ENCODE data around the gene CCDC88C.
A peak's percentile ranks its signal among the peaks of the same experiment; 100 is the strongest.

CCDC88C gene

GRCh38 chr14:91233936-91234790 lies 183.5 kb downstream of the CCDC88C start:
- no peak for DNase-seq (ENCODE audit: low read depth)
- H3K4me3 ChIP-seq (ENCODE audit: low read depth, low read length): no peak overlapping the region
- in situ Hi-C loops (cut with HindIII; ENCODE audit: low sequenced_read_pairs): no loop called here
- TF ChIP-seq CTCF (IDR thresholded peaks at IDR 0.05; ENCODE audit: low read depth, low read length, missing control alignments): no peak

GRCh38 chr14:91232603-91233002 lies 185.0 kb downstream of the CCDC88C start:
- no peak for DNase-seq (ENCODE audit: low read depth)
- no peak overlapping the region for H3K4me3 ChIP-seq (ENCODE audit: low read depth, low read length)
- in situ Hi-C loops (cut with HindIII; ENCODE audit: low sequenced_read_pairs): no loop called here
- TF ChIP-seq CTCF (IDR thresholded peaks at IDR 0.05; ENCODE audit: low read depth, low read length, missing control alignments): no peak

- DNase-seq (ENCODE audit: low read depth): no peak
Observed at GRCh38 chr14:91232052-91232451, 185.6 kb downstream of the CCDC88C start.

GRCh38 chr14:91231446-91231845 lies 186.2 kb downstream of the CCDC88C start:
- no peak for DNase-seq (ENCODE audit: low read depth)
- in situ Hi-C loops (cut with HindIII; ENCODE audit: low sequenced_read_pairs): no loop called here

More at GRCh38 chr14:91232052-91232451, 185.6 kb downstream of the CCDC88C start:
- no peak overlapping the region for H3K4me3 ChIP-seq (ENCODE audit: low read depth, low read length)
- TF ChIP-seq CTCF (IDR thresholded peaks at IDR 0.05; ENCODE audit: low read depth, low read length, missing control alignments): no peak
- in situ Hi-C loops (cut with HindIII; ENCODE audit: low sequenced_read_pairs): no loop called here

GRCh38 chr14:91230397-91231035 lies 187.1 kb downstream of the CCDC88C start:
- H3K4me3 ChIP-seq (ENCODE audit: low read depth, low read length): no peak overlapping the region
- no peak for TF ChIP-seq CTCF (IDR thresholded peaks at IDR 0.05; ENCODE audit: low read depth, low read length, missing control alignments)
- in situ Hi-C loops (cut with HindIII; ENCODE audit: low sequenced_read_pairs): no loop called here
- no peak for DNase-seq (ENCODE audit: low read depth)

More at GRCh38 chr14:91231446-91231845, 186.2 kb downstream of the CCDC88C start:
- no peak overlapping the region for H3K4me3 ChIP-seq (ENCODE audit: low read depth, low read length)
- TF ChIP-seq CTCF (IDR thresholded peaks at IDR 0.05; ENCODE audit: low read depth, low read length, missing control alignments): no peak

GRCh38 chr14:91229743-91230200 lies 187.8 kb downstream of the CCDC88C start:
- peak; percentile 81 for DNase-seq (ENCODE audit: low read depth)
- no peak for TF ChIP-seq CTCF (IDR thresholded peaks at IDR 0.05; ENCODE audit: low read depth, low read length, missing control alignments)
- H3K4me3 ChIP-seq (ENCODE audit: low read depth, low read length): no peak overlapping the region
- in situ Hi-C loops (cut with HindIII; ENCODE audit: low sequenced_read_pairs): no loop called here
